Activated T-helper 2 cell treated with anti-CD3 and anti-CD28 coated beads, Interferon-gamma antibody, Interleukin-2, Interleukin-4, amounts not matched to agents 10 μg/mL and 5 μg/mL and 100 μg/mL, durations not matched to agents 14 hours and 24 hours and 36 hours (primary cell): Measurements from ENCODE around the gene INSL6. TPM values are rescaled to one million over a fixed set of nuclear protein-coding genes. Genes with fewer than 3 reads are reported as not detected.

Experiments used
- DNase-seq: peaks from one replicate; pipeline ENCODE4 v3.0.0; 2021; ENCODE audit warnings: low spot score
- H3K27ac Mint-ChIP-seq: one replicate; pipeline ENCODE4 v1.8.0; 2021; ENCODE audit warnings: mixed read lengths
- H3K27me3 Mint-ChIP-seq: one replicate; pipeline ENCODE4 v1.8.0; 2021; ENCODE audit warnings: low read depth, mixed read lengths
- H3K36me3 Mint-ChIP-seq: one replicate; pipeline ENCODE4 v1.8.0; 2021; ENCODE audit warnings: low read depth, mixed read lengths
- H3K4me1 Mint-ChIP-seq: one replicate; pipeline ENCODE4 v1.8.0; 2021; ENCODE audit warnings: low read depth, mixed read lengths
- H3K4me3 Mint-ChIP-seq: one replicate; pipeline ENCODE4 v1.8.0; 2021; ENCODE audit warnings: low read depth, mild to moderate bottlenecking, moderate library complexity, mixed read lengths
- H3K9me3 Mint-ChIP-seq: one replicate; pipeline ENCODE4 v1.8.0; 2021; ENCODE audit warnings: mixed read lengths
- intact Hi-C: fragments of 100-400 bp; cut with micrococcal nuclease; formaldehyde crosslinking; loops from one replicate; pipeline ENCODE4 v1.15.1; 2023
- total RNA-seq: library from RNA; stranded (reverse); gene quantifications from 2 replicates; pipeline ENCODE4 v1.2.3, GENCODE V29; 2022

INSL6 gene
- total RNA-seq, 1 donor from 2014 or later = not detected

- no peak for DNase-seq
- no peaks in the 10 kb centered on the region for H3K27me3 Mint-ChIP-seq
- H3K4me1 Mint-ChIP-seq = peaks cover 3% of the 10 kb centered on the region
- no peak overlapping the region for H3K4me3 Mint-ChIP-seq
- no peak overlapping the region for H3K27ac Mint-ChIP-seq
- H3K9me3 Mint-ChIP-seq = peaks cover 28% of the 10 kb centered on the region
- intact Hi-C loops = no loop called here
- H3K36me3 Mint-ChIP-seq = peaks cover 80% of the 10 kb centered on the region
Observed at GRCh38 chr9:5146241-5146640, 39.2 kb downstream of the INSL6 start.

GRCh38 chr9:5144217-5144616 lies 41.2 kb downstream of the INSL6 start:
- Mint-ChIP-seq H3K4me1 (peaks cover 7% of the 10 kb centered on the region), H3K27me3 (no peaks in the 10 kb centered on the region), H3K36me3 (peaks cover 75% of the 10 kb centered on the region), H3K27ac (no peak overlapping the region), H3K4me3 (no peak overlapping the region), H3K9me3 (peaks cover 26% of the 10 kb centered on the region)
- no peak for DNase-seq
- intact Hi-C loops = no loop called here

GRCh38 chr9:5140151-5140550 lies 45.3 kb downstream of the INSL6 start:
- peaks cover 55% of the 10 kb centered on the region for H3K36me3 Mint-ChIP-seq
- DNase-seq = no peak
- H3K27ac Mint-ChIP-seq = no peak overlapping the region
- intact Hi-C loops = no loop called here
- peaks cover 43% of the 10 kb centered on the region for H3K9me3 Mint-ChIP-seq
- H3K4me1 Mint-ChIP-seq = peaks cover 7% of the 10 kb centered on the region
- H3K27me3 Mint-ChIP-seq = no peaks in the 10 kb centered on the region
- no peak overlapping the region for H3K4me3 Mint-ChIP-seq

- no peak overlapping the region for H3K27ac Mint-ChIP-seq
- no peaks in the 10 kb centered on the region for H3K4me1 Mint-ChIP-seq
- H3K27me3 Mint-ChIP-seq = no peaks in the 10 kb centered on the region
- H3K9me3 Mint-ChIP-seq = no peaks in the 10 kb centered on the region
- intact Hi-C loops = loop anchor here (10.0 kb wide), 1 partner anchor 58 kb away; no protein-coding TSS in a partner anchor
- H3K36me3 Mint-ChIP-seq = peaks cover 54% of the 10 kb centered on the region
- H3K4me3 Mint-ChIP-seq = no peak overlapping the region
- no peak for DNase-seq
Observed at GRCh38 chr9:5122516-5122915, 62.9 kb downstream of the INSL6 start.

- Mint-ChIP-seq H3K4me3 (no peak overlapping the region), H3K27me3 (no peaks in the 10 kb centered on the region)
Observed at GRCh38 chr9:5122116-5122515, 63.3 kb downstream of the INSL6 start.

GRCh38 chr9:5113994-5114748 lies 71.3 kb downstream of the INSL6 start:
- Mint-ChIP-seq H3K4me3 (no peak overlapping the region), H3K27me3 (no peaks in the 10 kb centered on the region), H3K9me3 (no peaks in the 10 kb centered on the region), H3K4me1 (no peaks in the 10 kb centered on the region), H3K27ac (no peak overlapping the region), H3K36me3 (peaks cover 49% of the 10 kb centered on the region)
- no peak for DNase-seq
- intact Hi-C loops = no loop called here

More at GRCh38 chr9:5122116-5122515, 63.3 kb downstream of the INSL6 start:
- H3K4me1 Mint-ChIP-seq = no peaks in the 10 kb centered on the region
- no peak for DNase-seq
- H3K9me3 Mint-ChIP-seq = no peaks in the 10 kb centered on the region
- peaks cover 54% of the 10 kb centered on the region for H3K36me3 Mint-ChIP-seq
- no peak overlapping the region for H3K27ac Mint-ChIP-seq
- intact Hi-C loops = loop anchor here (10.0 kb wide), 1 partner anchor 57 kb away; no protein-coding TSS in a partner anchor

Other genes with a start within 250 kb of the INSL6 start
- gene JAK2, start 200.4 kb downstream of the INSL6 start, total RNA-seq = 29.4 and 32.3 TPM in 2 replicates
- not detected in 2 replicates for gene INSL4, start 45.8 kb upstream of the INSL6 start, total RNA-seq
- 1.4 and 1.7 TPM in 2 replicates for gene RLN2, start 119.1 kb upstream of the INSL6 start, total RNA-seq
- gene RLN1, start 154.2 kb upstream of the INSL6 start, total RNA-seq = 0.60 and 0.87 TPM in 2 replicates